Kidney (tissue), 14 donors: Measurements from ENCODE around the gene CASP2. TPM values are rescaled to one million over a fixed set of nuclear protein-coding genes. Genes with fewer than 3 reads are reported as not detected.

Experiments
- DNase-seq, 5 donors: peaks; one replicate each; pipeline ENCODE4 v3.0.0-alpha.2; 2013 to 2020
- FAIRE-seq: peaks from 2 replicates; lab custom pipeline; 2012; peaks lifted over from hg19 to GRCh38; lab: Jason Lieb, UNC
- H3K27ac ChIP-seq, 2 donors: one replicate each; pipeline ENCODE4 v1.7.0; 2013; ENCODE audit warnings: low read depth in 2 of 2, low read length in 2 of 2, inconsistent platforms in 1 of 2
- H3K27me3 ChIP-seq: one replicate; pipeline ENCODE4 v1.7.1; 2013; ENCODE audit warnings: low read length, inconsistent platforms; ENCODE audit not compliant: control insufficient read depth, insufficient read depth
- H3K36me3 ChIP-seq, 3 donors: one replicate each; pipeline versions ENCODE4 v1.7.0 to v1.7.1; 2013; ENCODE audit warnings: low read length in 3 of 3, control low read depth in 1 of 3, inconsistent platforms in 1 of 3; ENCODE audit not compliant: insufficient read depth in 3 of 3, control insufficient read depth in 2 of 3
- H3K4me1 ChIP-seq, 3 donors: one replicate each; pipeline versions ENCODE4 v1.7.0 to v1.7.1; 2013; ENCODE audit warnings: low read length in 3 of 3, inconsistent platforms in 1 of 3, low read depth in 1 of 3; ENCODE audit not compliant: control insufficient read depth in 2 of 3, insufficient read depth in 2 of 3
- H3K4me3 ChIP-seq, 3 donors: one replicate each; pipeline versions ENCODE4 v1.7.0 to v1.8.1; 2013; ENCODE audit warnings: low read length in 3 of 3, control low read depth in 1 of 3, inconsistent platforms in 1 of 3
- H3K9ac ChIP-seq, 3 donors: one replicate each; pipeline versions ENCODE4 v1.7.0 to v1.7.1; 2013; ENCODE audit warnings: low read length in 3 of 3, control low read depth in 1 of 3, inconsistent platforms in 1 of 3
- H3K9me3 ChIP-seq, 3 donors: one replicate each; pipeline versions ENCODE4 v1.7.0 to v1.7.1; 2013; ENCODE audit warnings: low read length in 3 of 3, control low read depth in 1 of 3, inconsistent platforms in 1 of 3; ENCODE audit not compliant: control insufficient read depth in 2 of 3, insufficient read depth in 1 of 3
- CTCF ChIP-seq: IDR thresholded peaks from 3 replicates; pipeline ENCODE4 v1.5.1; 2012; ENCODE audit warnings: mild to moderate bottlenecking, moderate library complexity, borderline replicate concordance; ENCODE audit not compliant: insufficient read depth; ENCODE audit errors: extremely low read depth
- intact Hi-C: fragments of 100-400 bp; cut with DNase I; formaldehyde crosslinking; loops from one replicate; pipeline ENCODE4 v1.11.1; 2022
- polyA plus RNA-seq: library from polyadenylated mRNA; stranded (reverse); fragments of 350-450 nt; fragmentation: Illumina TruSeq; extraction: RNeasy Lipid Tissue Mini Kit (QIAGEN cat#74804); gene quantifications from one replicate; pipeline ENCODE4 v1.2.3, GENCODE V29; 2014; ENCODE audit warnings: low read depth, low replicate concordance; ENCODE audit not compliant: insufficient read depth
- total RNA-seq: library from RNA; stranded (reverse); fragmentation: NEBNext Ultra II Directional; extraction: Animal tissue kit (Norgen Biotek cat#: 25700); gene quantifications from one replicate; pipeline ENCODE4 v1.2.1, GENCODE V29; 2021
- donor health status: control.
- donor health status: control.
- donor health status: control.
- donor health status: control.
- donor health status: control.
- donor health status: DM: yes; HTN: yes; CAD: no.
- donor health status: Normal renal cell carcinoma (clear cell type).

CASP2 gene
- total and polyA plus RNA-seq, 2 donors from 2014 or later = 6.6 to 36.2 TPM

- no peak for FAIRE-seq
- H3K36me3 ChIP-seq = peaks cover 6 to 19% (median 8%) of the 10 kb centered on the region in 3 donors
- no peaks in the 10 kb centered on the region for H3K9me3 ChIP-seq
- H3K4me3 ChIP-seq = no peak overlapping the region
- no peak overlapping the region for H3K9ac ChIP-seq
- TF ChIP-seq CTCF = no peak
- H3K27me3 ChIP-seq = no peaks in the 10 kb centered on the region
- intact Hi-C loops = no loop called here
- no peak for DNase-seq
- H3K27ac ChIP-seq = no peak overlapping the region
- H3K4me1 ChIP-seq = no peaks in the 10 kb centered on the region
These were observed 16.9 kb upstream of the CASP2 start for GRCh38 chr7:143271240-143271639.

DNA sequence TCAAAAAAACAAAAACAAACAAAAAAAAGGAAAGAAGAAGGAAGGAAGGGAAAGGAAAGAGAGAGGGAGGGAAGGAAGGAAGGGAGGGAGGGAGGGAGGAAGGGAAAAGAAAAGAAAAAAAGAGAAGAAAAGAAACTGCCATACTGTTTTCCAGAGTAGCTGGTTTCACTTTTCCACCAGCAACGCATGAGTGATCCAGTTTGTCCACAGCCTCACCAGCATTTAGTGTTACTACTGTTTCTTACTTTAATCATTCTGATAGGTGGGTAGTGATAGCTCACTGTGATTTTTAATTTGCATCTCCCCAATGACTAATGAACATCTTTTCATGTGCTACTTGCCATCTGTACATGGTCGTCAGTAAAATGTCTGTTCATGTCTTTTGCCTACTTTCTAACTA lies 15.3 kb upstream of the CASP2 start:
- Histone ChIP-seq H3K4me3 (no peak overlapping the region), H3K27me3 (no peaks in the 10 kb centered on the region), H3K27ac (no peak overlapping the region), H3K36me3 (peaks cover 1 to 7% (median 2%) of the 10 kb centered on the region in 3 donors), H3K9ac (no peak overlapping the region), H3K4me1 (no peaks in the 10 kb centered on the region), H3K9me3 (no peaks in the 10 kb centered on the region)
- no peak for TF ChIP-seq CTCF
- FAIRE-seq (no peak), DNase-seq (no peak)
- intact Hi-C loops = no loop called here

DNA sequence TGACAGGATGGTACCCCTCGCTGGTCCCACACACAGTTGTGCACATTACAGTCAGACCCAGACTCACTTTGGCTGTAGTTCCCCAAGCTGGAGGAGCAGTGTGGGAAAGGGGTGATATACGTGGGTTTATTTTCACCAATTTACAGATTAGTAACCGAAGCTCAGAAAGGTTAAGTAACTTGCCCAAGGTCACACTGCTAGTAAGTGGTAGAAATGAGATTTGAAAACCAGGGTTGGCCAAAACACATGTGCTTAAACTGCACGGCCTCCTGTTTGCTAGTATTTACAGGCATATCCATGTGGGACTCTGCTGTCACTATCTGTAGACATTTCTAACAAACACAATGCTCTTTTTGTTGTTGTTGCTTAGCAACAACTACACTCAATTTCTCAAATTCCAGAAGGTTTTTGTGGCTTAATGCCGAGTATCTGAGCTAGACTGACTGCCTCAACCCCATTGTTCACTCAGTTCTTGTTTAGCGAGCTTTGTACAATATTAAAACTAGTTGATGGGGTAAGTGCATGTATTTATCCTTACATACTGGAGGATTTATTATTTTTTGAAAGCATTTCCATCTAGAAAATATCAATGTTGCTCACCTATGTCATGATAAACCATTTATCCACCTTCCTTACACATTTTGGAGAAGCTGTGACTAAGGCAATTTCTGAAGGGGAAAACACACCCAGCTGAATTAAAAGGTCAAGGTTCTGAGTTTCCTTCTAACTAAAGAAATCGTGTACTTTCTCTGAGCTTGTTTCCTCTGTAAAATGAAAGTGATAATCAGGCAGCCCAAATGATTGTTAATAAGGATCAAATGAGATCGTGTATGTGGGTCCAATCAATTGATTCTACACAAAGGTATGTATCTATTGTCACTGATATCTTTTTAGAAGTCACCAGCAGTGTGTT lies 8.7 kb upstream of the CASP2 start:
- Histone ChIP-seq H3K27ac (no peak overlapping the region), H3K9ac (no peak overlapping the region), H3K4me1 (peaks cover 9 to 15% (median 13%) of the 10 kb centered on the region in 3 donors), H3K36me3 (no peaks in the 10 kb centered on the region), H3K4me3 (no peak overlapping the region), H3K27me3 (no peaks in the 10 kb centered on the region), H3K9me3 (no peaks in the 10 kb centered on the region)
- FAIRE-seq (no peak), DNase-seq (peak in 2 of 5 donors; percentile 78 to 90)
- TF ChIP-seq CTCF = no peak
- intact Hi-C loops = no loop called here
